Heart left ventricle (tissue), 16 donors: Measurements from ENCODE around the gene KLHL6. TPM values are rescaled to one million over a fixed set of nuclear protein-coding genes. Genes with fewer than 3 reads are reported as not detected.

Source experiments
- ATAC-seq, 4 donors: fragments of 200-7000 bp; cut with Tn5 transposase; one replicate each; pipeline ENCODE4 v1.9.1; 2020 to 2022; ENCODE audit warnings: moderate library complexity in 4 of 4, mild to moderate bottlenecking in 3 of 4, moderate number of reproducible peaks in 1 of 4
- DNase-seq, 5 donors: peaks; one replicate each; pipeline ENCODE4 v3.0.0-alpha.2; 2020
- H3K27ac ChIP-seq, 12 donors: fragments of 200-600 bp; sonication (generic) in 4 of 12; one replicate each; pipeline versions ENCODE4 v1.5.0 to v1.8.0; 2016 to 2022; ENCODE audit warnings: mild to moderate bottlenecking in 2 of 12
- H3K27me3 ChIP-seq, 9 donors: fragments of 200-600 bp; sonication (generic) in 2 of 9; one replicate each; pipeline versions ENCODE4 v1.5.1 to v1.8.0; 2016 to 2022; ENCODE audit warnings: mild to moderate bottlenecking in 3 of 9
- H3K36me3 ChIP-seq, 9 donors: fragments of 200-600 bp; sonication (generic) in 2 of 9; one replicate each; pipeline versions ENCODE4 v1.5.0 to v1.8.0; 2018 to 2022; ENCODE audit warnings: mild to moderate bottlenecking in 2 of 9
- H3K4me1 ChIP-seq, 12 donors: fragments of 200-600 bp; sonication (generic) in 4 of 12; one replicate each; pipeline versions ENCODE4 v1.5.0 to v1.8.0; 2016 to 2022; ENCODE audit warnings: mild to moderate bottlenecking in 3 of 12
- H3K4me3 ChIP-seq, 12 donors: fragments of 200-600 bp; sonication (generic) in 4 of 12; one replicate each; pipeline versions ENCODE4 v1.5.0 to v1.8.0; 2017 to 2022; ENCODE audit warnings: mild to moderate bottlenecking in 9 of 12, moderate library complexity in 4 of 12
- H3K9me3 ChIP-seq, 12 donors: fragments of 200-600 bp; sonication (generic) in 4 of 12; one replicate each; pipeline versions ENCODE4 v1.5.0 to v1.8.0; 2016 to 2022; ENCODE audit warnings: mild to moderate bottlenecking in 1 of 12
- POLR2A ChIP-seq, 2 donors: fragments of 450-650 bp; IDR thresholded peaks; one replicate each; pipeline ENCODE4 v1.6.1; 2017; ENCODE audit warnings: antibody characterized with exemption in 2 of 2, mild to moderate bottlenecking in 2 of 2, moderate library complexity in 2 of 2
- WGBS, 4 donors: extraction: QIAGEN DNeasy Blood & Tissue Kit in 2 of 4; methylation state at CpG; one replicate each; pipeline versions ENCODE4 v1.1.5 to v1.1.7; 2013 to 2018; 5-methylcytosine and 5-hydroxymethylcytosine counted together
- intact Hi-C, 10 donors: fragments of 100-400 bp; cut with DNase I; formaldehyde crosslinking; loops; one replicate each; pipeline versions ENCODE4 v1.11.1 to v1.14.2; 2022
- polyA plus RNA-seq, 2 donors: library from polyadenylated mRNA; stranded (reverse); fragments of 200-250 nt; gene quantifications; one replicate each; pipeline ENCODE4 v1.2.3, GENCODE V29; 2013
- total RNA-seq, 9 donors: library from RNA; depleted of rRNA in 2 of 9; stranded (reverse); fragments of >200 nt in 2 of 9; fragmentation: NEBNext Ultra II Directional in 3 of 9; extraction: Animal tissue kit (Norgen Biotek cat#: 25700) in 3 of 9; gene quantifications; one replicate each; pipeline versions ENCODE4 v1.1.0 to v1.2.4, GENCODE V29; 2016 to 2023
- TF ChIP-seq, protein P1 (sequence below), 12 donors: fragments of 200-600 bp; sonication (generic) in 4 of 12; IDR thresholded peaks; one replicate each; pipeline versions ENCODE4 v1.5.0 to v1.8.0; 2018 to 2022; ENCODE audit warnings: antibody characterized with exemption in 12 of 12, mild to moderate bottlenecking in 5 of 12
- donor health status: ischemic (EF 13 %, LVEDD 7.1; RV severe dilation, severe dysfunction).
- donor health status: healthy with polysubstance abuse.
- donor health status: DM: no; HTN: yes; CAD: no.
- donor health status: DM: no; HTN: no; CAD: no.
- donor health status: ischemic (EF 25% LVEDD 6.9; RV normal size, moderate dysfunction).
- donor health status: ischemic (EF 25% LVEDD 5.7; RV mildly dilated, moderate dysfunction).
- donor health status: healthy.
- donor health status: DM: yes; HTN: yes; CAD: no.
- donor health status: ischemic (EF 35%, LVEDD 5.7; RV mildly dilated, moderate dysfunction).
- donor health status: nonischemic (EF 11% LVEDD 7.7; RV severe dilation, severe dysfunction).
- donor health status: DM: yes; HTN: yes; CAD: no.
- donor health status: PGD.
- donor health status: ischemic (EF 29% LVEDD 5.4; RV normal size, mild dysfunction).
- donor health status: nonischemic (EF 23%, LVEDD 6.1; RV moderate dilation, normal function).

The KLHL6 gene
- total and polyA plus RNA-seq, 11 donors = 0.46 to 8.1 (median 0.83) TPM

GRCh38 chr3:183447206-183448001 lies 108.1 kb downstream of the KLHL6 start:
- Histone ChIP-seq H3K4me1 (peaks cover 4 to 30% (median 19%) of the 10 kb centered on the region in 12 donors), H3K27me3 (no peaks in the 10 kb centered on the region), H3K9me3 (peaks cover 0 to 24% (median 8%) of the 10 kb centered on the region in 12 donors), H3K27ac (peak overlapping the region; percentile 70 to 91 (median 82)), H3K4me3 (peak overlapping the region; percentile 61 to 88 (median 78)), H3K36me3 (peaks cover 0 to 9% (median 2%) of the 10 kb centered on the region in 9 donors)
- TF ChIP-seq, protein P1, sequence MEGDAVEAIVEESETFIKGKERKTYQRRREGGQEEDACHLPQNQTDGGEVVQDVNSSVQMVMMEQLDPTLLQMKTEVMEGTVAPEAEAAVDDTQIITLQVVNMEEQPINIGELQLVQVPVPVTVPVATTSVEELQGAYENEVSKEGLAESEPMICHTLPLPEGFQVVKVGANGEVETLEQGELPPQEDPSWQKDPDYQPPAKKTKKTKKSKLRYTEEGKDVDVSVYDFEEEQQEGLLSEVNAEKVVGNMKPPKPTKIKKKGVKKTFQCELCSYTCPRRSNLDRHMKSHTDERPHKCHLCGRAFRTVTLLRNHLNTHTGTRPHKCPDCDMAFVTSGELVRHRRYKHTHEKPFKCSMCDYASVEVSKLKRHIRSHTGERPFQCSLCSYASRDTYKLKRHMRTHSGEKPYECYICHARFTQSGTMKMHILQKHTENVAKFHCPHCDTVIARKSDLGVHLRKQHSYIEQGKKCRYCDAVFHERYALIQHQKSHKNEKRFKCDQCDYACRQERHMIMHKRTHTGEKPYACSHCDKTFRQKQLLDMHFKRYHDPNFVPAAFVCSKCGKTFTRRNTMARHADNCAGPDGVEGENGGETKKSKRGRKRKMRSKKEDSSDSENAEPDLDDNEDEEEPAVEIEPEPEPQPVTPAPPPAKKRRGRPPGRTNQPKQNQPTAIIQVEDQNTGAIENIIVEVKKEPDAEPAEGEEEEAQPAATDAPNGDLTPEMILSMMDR (IDR thresholded peaks at IDR 0.05) = peak in 1 of 12 donors; percentile 25
- TF ChIP-seq POLR2A (IDR thresholded peaks at IDR 0.05) = peak in 1 of 2 donors; percentile 75
- ATAC-seq (peak; percentile 82 to 92 (median 91)), DNase-seq (peak; percentile 89 to 94 (median 91))
- intact Hi-C loops = no loop called here
- 0 to 1% (median 1%) methylated on average over 36 to 54 of the region's 54 CpGs for WGBS, 4 donors

DNA sequence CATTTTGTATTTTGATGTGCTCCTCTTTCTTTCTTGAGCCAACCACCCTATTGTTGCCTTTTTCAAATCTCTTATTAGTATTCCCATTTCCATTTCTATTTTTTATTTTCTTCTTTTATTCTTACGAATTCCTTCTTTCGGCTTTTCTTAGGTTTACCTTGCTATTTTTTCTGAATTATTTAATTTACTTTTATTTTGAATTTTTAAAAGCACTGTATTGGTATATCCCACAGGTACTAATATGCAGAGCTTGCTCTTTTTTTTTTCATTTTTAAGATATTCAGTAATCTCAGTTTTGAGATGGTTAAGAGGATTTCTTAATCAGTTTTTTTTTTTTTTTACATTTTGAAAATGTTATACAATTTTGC lies 108.7 kb downstream of the KLHL6 start:
- ATAC-seq (no peak), DNase-seq (no peak)
- Histone ChIP-seq H3K27ac (peak overlapping the region in 10 of 12 donors; percentile 73 to 91 (median 82)), H3K4me3 (peak overlapping the region; percentile 61 to 88 (median 78)), H3K27me3 (no peaks in the 10 kb centered on the region), H3K36me3 (peaks cover 0 to 3% (median 0%) of the 10 kb centered on the region in 9 donors), H3K4me1 (peaks cover 4 to 30% (median 19%) of the 10 kb centered on the region in 12 donors), H3K9me3 (peaks cover 0 to 26% (median 8%) of the 10 kb centered on the region in 12 donors)
- 94 to 99% (median 97%) methylated on average over 2 of the region's 2 CpGs for WGBS, 4 donors
- intact Hi-C loops = no loop called here
- TF ChIP-seq POLR2A (IDR thresholded peaks at IDR 0.05) = no peak
- TF ChIP-seq, protein P1 (IDR thresholded peaks at IDR 0.05) = no peak

DNA sequence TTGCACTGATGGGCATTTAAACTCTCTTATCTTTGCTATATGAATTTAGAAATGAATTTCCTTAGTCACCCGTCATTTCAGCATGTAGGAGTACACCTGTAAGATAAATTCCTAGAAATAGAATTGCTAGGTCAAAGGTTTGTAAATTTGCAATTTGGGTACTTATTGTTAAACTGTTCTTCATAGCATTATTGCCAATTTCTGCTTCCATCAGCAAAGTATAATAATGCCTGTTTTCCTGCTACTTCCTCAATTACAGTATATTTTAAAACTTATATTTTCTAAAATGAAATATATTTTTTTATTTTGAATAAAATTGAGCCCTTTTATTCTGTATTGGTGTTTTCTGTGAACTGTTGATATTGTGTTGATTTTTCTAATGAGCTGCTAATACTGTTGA lies 110.8 kb downstream of the KLHL6 start:
- Histone ChIP-seq H3K4me1 (peaks cover under 1 to 23% (median 14%) of the 10 kb centered on the region in 12 donors), H3K36me3 (no peaks in the 10 kb centered on the region), H3K9me3 (peaks cover 0 to 26% (median 8%) of the 10 kb centered on the region in 12 donors), H3K27me3 (no peaks in the 10 kb centered on the region), H3K27ac (no peak overlapping the region), H3K4me3 (no peak overlapping the region)
- ATAC-seq (no peak), DNase-seq (no peak)
- intact Hi-C loops = no loop called here
- TF ChIP-seq POLR2A (IDR thresholded peaks at IDR 0.05) = no peak
- TF ChIP-seq, protein P1 (IDR thresholded peaks at IDR 0.05) = no peak
- 74 to 85% (median 81%) methylated on average over 1 of the region's 1 CpG for WGBS, 4 donors
